Cortex of kidney (tissue), 1 donor: ENCODE data around the gene APOO.
"Not testable (repeated sequence)": the region's sequence is repeated elsewhere in the genome, so short reads cannot be mapped to it uniquely, and the experiment has no call there.

ENCODE experiments used
- DNase-seq: peaks from one replicate; lab custom pipeline; 2025; lab: John Stamatoyannopoulos, UW

Gene APOO

GRCh38 chrX:23859238-23859637, 48.5 kb downstream of the APOO start:
- not testable (repeated sequence) for DNase-seq

GRCh38 chrX:23857935-23858334, 49.8 kb downstream of the APOO start:
- no peak for DNase-seq

GRCh38 chrX:23857363-23857762, 50.4 kb downstream of the APOO start:
- DNase-seq: no peak

GRCh38 chrX:23855569-23855968, 52.2 kb downstream of the APOO start:
- DNase-seq: no peak

- no peak for DNase-seq
Measured at GRCh38 chrX:23854945-23855344, 52.8 kb downstream of the APOO start.

DNA sequence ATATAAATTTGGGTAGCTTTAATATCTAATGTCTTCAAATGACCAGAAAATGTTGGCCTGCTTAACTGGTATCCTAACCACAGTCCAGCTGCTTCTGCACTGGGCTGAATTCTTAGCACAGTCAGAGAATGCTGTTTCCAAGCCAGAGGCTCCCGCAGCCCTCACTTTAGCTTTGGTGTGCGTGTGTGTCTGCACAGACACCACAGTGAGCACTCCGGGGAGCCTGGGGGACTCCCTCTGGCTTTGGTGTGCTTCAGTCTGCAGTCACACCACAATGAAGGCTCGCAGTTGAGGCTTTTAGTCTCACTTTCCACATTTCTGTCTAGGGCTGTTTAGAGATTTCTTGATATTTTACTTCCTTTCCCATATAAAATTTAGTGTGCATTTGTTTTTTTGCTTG, 53.6 kb downstream of the APOO start:
- DNase-seq: no peak

DNA sequence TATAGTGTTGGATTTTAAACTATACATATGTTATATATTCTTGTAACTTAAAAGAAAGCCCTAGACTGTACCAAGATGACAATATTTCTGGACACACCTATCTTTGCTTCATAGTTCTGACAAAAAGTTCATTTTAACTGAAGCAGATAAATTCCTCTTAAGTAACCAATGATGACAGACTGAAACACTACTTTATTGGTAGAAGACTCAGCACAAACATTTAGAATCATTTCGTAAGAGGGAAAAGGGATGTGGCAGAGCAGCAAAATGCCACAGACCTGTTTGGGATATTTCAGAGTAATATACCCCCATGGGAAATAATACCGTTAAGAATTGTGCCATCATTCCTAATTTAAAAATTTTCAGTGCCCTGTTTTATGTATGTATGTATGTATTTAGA, 56.2 kb downstream of the APOO start:
- no peak for DNase-seq

- no peak for DNase-seq
Measured at GRCh38 chrX:23849241-23849640, 58.5 kb downstream of the APOO start.

DNA sequence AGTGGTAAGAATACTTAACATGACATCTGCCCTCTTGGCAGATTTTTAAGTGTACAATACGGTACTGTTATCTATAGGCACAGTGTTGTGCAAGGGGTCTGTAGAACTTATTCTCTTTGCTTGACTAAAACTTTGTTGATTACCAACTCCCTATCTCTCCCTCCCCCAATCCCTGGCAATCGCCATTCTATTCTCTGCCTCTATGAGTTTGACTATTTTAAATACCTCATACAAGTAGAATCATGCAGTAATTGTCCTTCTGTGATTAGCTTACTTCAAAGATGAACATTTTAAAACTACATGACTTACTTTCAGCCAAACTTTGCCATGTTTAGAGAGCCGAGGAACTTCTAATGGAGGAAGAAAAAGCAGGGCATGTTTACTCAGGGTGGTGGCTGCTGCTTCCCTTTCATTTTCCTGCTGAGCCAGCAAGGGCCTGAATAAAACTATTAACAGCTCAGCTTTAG, 62.4 kb downstream of the APOO start:
- DNase-seq: no peak

DNA sequence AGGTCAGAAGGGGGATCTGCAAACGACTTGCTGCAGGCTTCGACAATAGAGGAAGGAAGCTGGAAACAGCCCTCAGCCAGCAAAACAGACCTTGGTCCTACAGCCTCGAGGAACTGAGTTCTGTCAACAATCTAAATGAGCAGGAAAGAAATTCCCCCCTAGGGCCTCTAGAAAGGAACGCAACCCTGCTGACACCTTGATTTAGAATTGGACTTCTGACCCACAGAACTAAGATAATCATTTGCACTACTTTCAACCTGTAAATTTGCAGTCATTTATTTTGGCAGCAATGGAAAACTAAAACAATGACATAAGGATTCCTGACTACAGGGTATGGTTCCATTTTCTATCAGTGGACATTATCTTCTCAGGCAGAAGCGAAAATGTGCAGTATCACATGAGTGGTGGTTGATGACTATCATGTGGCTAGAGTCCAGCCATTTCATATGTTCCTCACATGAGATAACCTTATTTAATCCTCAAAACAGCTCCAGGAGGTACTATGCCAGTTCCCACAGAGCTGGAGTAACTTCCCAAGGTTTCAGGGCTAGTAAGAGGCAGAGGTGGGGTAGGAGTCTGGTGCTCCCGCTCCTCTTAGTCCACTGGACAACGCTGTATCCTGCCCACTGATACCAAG, 63.1 kb downstream of the APOO start:
- no peak for DNase-seq

DNA sequence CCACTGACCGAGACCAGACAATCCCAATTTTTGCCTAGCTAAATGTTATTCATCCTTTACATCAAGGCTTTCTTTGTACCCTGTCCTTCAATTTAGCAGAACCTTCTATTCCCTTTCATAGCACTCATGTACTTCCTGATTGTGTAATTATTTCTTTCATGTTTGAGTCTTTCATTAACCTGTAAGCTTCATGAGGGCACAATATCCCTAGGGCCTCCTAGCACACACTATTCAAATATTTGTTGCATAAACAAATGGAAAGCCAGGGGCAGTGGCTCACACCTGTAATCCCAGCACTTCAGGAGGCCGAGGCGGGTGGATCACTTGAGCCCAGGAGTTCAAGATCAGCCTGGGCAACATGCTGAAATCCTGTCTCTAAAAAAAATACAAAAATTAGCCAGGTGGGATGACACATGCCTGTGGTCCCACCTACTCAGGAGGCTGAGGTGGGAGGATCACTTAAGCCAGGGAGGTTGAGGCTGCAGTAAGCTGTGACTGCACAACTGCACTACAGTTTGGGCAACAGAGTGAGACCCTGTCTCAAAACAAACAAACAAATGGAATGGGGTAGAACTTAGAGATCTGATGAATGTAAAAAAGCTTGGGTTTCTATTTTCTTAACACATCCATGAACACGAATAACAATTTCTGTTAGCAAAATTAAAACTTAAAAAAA, 65.8 kb downstream of the APOO start:
- DNase-seq: no peak

DNA sequence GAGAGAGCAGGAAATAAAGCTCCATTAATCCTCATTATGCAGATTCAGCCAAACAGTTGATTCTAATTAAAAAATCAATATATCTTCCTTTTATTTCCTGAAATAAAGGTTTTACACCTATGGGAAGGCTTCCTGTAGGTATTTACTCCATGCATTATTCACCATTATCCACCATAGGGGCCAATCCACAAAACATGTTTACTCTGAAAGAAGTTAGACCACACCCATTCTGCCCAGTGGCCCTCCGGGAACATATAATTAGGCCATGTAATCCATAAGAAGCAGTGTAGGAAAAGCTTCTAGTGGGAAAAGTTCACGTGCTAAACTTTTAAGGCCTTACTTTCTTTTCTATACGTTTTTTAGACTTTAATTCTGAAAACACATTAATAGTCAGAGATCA, 67.1 kb downstream of the APOO start:
- no peak for DNase-seq

GRCh38 chrX:23838953-23839352, 68.8 kb downstream of the APOO start:
- DNase-seq: no peak

GRCh38 chrX:23832721-23833120, 75.0 kb downstream of the APOO start:
- DNase-seq: no peak

- no peak for DNase-seq
Measured at GRCh38 chrX:23828881-23829280, 78.9 kb downstream of the APOO start.

GRCh38 chrX:23826653-23827052, 81.1 kb downstream of the APOO start:
- DNase-seq: no peak

- DNase-seq: no peak
Measured at GRCh38 chrX:23826216-23826615, 81.5 kb downstream of the APOO start.

GRCh38 chrX:23825675-23826074, 82.1 kb downstream of the APOO start:
- DNase-seq: no peak

DNA sequence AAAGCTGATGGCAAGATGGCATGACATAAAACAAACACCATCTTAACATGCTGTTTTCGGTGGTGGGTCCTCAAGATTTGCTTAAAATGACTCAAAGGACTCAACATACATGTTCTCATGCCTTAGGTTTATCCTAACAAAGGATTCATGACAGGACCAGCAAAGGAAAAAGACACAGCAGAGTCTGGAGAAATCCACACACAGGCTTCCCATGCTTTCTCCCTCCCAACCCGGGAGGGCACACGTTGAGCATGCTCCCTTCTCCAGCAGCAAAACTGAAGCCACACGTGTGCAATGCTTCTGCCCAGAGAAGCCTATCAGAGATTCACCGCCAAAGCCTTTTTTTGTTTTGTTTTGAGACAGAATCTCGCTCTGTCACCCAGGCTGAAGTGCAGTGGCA, 84.9 kb downstream of the APOO start:
- DNase-seq: no peak

- DNase-seq: no peak
Measured at GRCh38 chrX:23822397-23822796, 85.3 kb downstream of the APOO start.

GRCh38 chrX:23821847-23822246, 85.9 kb downstream of the APOO start:
- no peak for DNase-seq

- no peak for DNase-seq
Measured at GRCh38 chrX:23820235-23820782, 87.4 kb downstream of the APOO start.

- no peak for DNase-seq
Measured at GRCh38 chrX:23819385-23820234, 88.1 kb downstream of the APOO start.
